B cell (primary cell): Measurements from ENCODE around the gene PVR. TPM values are rescaled to one million over a fixed set of nuclear protein-coding genes. Genes with fewer than 3 reads are reported as not detected.

Source experiments
- ATAC-seq: fragments of 200-7000 bp; cut with Tn5 transposase; one replicate; pipeline ENCODE4 v1.10.0; 2021; ENCODE audit warnings: low read depth, mild to moderate bottlenecking, moderate number of reproducible peaks, moderate library complexity
- CTCF ChIA-PET: fragments of 350-600 bp; sonication (Branson Sonifier 250); formaldehyde crosslinking; loops from one replicate; lab custom pipeline; 2021; ENCODE audit warnings: antibody characterized with exemption, inconsistent platforms; lab: Charles Lee
- POLR2A ChIA-PET: fragments of 350-600 bp; sonication (Branson Sonifier 250); formaldehyde crosslinking; loops from one replicate; lab custom pipeline; 2021; ENCODE audit warnings: antibody characterized with exemption; lab: Charles Lee
- DNase-seq: peaks from one replicate; pipeline ENCODE4 v3.0.0; 2013
- H2AFZ ChIP-seq: 2 replicates; pipeline ENCODE4 v1.6.1; 2012; ENCODE audit warnings: mild to moderate bottlenecking, low read depth, low read length; ENCODE audit not compliant: insufficient read depth, poor library complexity, severe bottlenecking
- H3K27ac ChIP-seq, 2 donors: 1 replicate in 1 of 2; 2 replicates in 1 of 2; pipeline ENCODE4 v1.5.1; 2012 to 2013; ENCODE audit warnings: low read length in 2 of 2, mild to moderate bottlenecking in 2 of 2, moderate library complexity in 1 of 2
- H3K27me3 ChIP-seq, 4 experiments: fragments of 200-600 bp in 1 of 4; sonication (generic) in 1 of 4; replicated peaks in 1 of 4; 1 replicate in 2 of 4; 2 replicates in 2 of 4; pipeline versions ENCODE4 v1.6.1 to v1.7.0; 2013 to 2016; ENCODE audit warnings: low read length in 3 of 4, mild to moderate bottlenecking in 2 of 4, mixed read lengths in 1 of 4, moderate library complexity in 1 of 4; ENCODE audit not compliant: insufficient read depth in 4 of 4, control insufficient read depth in 3 of 4; ENCODE audit errors: control extremely low read depth in 1 of 4
- H3K36me3 ChIP-seq, 2 experiments: replicated peaks in 1 of 2; 1 replicate in 1 of 2; 2 replicates in 1 of 2; pipeline versions ENCODE4 v1.6.1 to v1.7.1; 2013; ENCODE audit warnings: low read length in 1 of 2; ENCODE audit not compliant: insufficient read depth in 2 of 2, control insufficient read depth in 1 of 2; ENCODE audit errors: control extremely low read depth in 1 of 2, extremely low read depth in 1 of 2
- H3K4me1 ChIP-seq, 2 donors: fragments of 200-600 bp in 1 of 2; sonication (generic) in 1 of 2; 1 replicate in 1 of 2; 2 replicates in 1 of 2; pipeline versions ENCODE4 v1.5.1 to v1.6.1; 2013 to 2017; ENCODE audit warnings: low read length in 2 of 2; ENCODE audit not compliant: control insufficient read depth in 2 of 2, insufficient read depth in 2 of 2
- H3K4me2 ChIP-seq: replicated peaks from 2 replicates; pipeline ENCODE3; 2012; ENCODE audit warnings: mild to moderate bottlenecking, low read depth, low read length; ENCODE audit not compliant: poor library complexity, severe bottlenecking
- H3K4me3 ChIP-seq, 5 experiments: fragments of 200-600 bp in 1 of 5; sonication (generic) in 1 of 5; 1 replicate in 3 of 5; 2 replicates in 2 of 5; pipeline versions ENCODE4 v1.5.1 to v1.7.0; 2011 to 2016; ENCODE audit warnings: low read length in 4 of 5, mild to moderate bottlenecking in 4 of 5, low read depth in 2 of 5, control low read depth in 1 of 5, moderate library complexity in 1 of 5; ENCODE audit not compliant: insufficient read depth in 1 of 5; ENCODE audit errors: control extremely low read depth in 1 of 5, extremely low read depth in 1 of 5
- H3K79me2 ChIP-seq: fragments of 200-600 bp; sonication (generic); one replicate; pipeline ENCODE4 v1.6.0; 2016; ENCODE audit warnings: low read length; ENCODE audit not compliant: control insufficient read depth, insufficient read depth
- H3K9ac ChIP-seq: fragments of 200-600 bp; sonication (generic); 2 replicates; pipeline ENCODE4 v1.6.1; 2017; ENCODE audit warnings: mild to moderate bottlenecking, low read length, moderate library complexity
- H3K9me3 ChIP-seq, 3 donors: one replicate each; pipeline versions ENCODE4 v1.6.1 to v1.7.1; 2013; ENCODE audit warnings: low read length in 2 of 3; ENCODE audit not compliant: control insufficient read depth in 2 of 3, insufficient read depth in 1 of 3; ENCODE audit errors: control extremely low read depth in 1 of 3
- H4K20me1 ChIP-seq: 2 replicates; pipeline ENCODE4 v1.6.0; 2012; ENCODE audit warnings: mild to moderate bottlenecking, low read length; ENCODE audit not compliant: insufficient read depth, control insufficient read depth, poor library complexity, severe bottlenecking
- H3K27ac Mint-ChIP-seq: one replicate; pipeline ENCODE4 v1.8.0; 2021; ENCODE audit warnings: mixed read lengths
- H3K27me3 Mint-ChIP-seq: one replicate; pipeline ENCODE4 v1.8.0; 2021; ENCODE audit warnings: mixed read lengths
- H3K4me1 Mint-ChIP-seq: one replicate; pipeline ENCODE4 v1.8.0; 2021; ENCODE audit warnings: mixed read lengths
- H3K4me3 Mint-ChIP-seq: one replicate; pipeline ENCODE4 v1.8.0; 2021; ENCODE audit warnings: mixed read lengths
- H3K9me3 Mint-ChIP-seq: one replicate; pipeline ENCODE4 v1.8.0; 2022; ENCODE audit warnings: mixed read lengths; ENCODE audit not compliant: insufficient read depth
- CTCF ChIP-seq: fragments of 200-600 bp; IDR thresholded peaks from one replicate; pipeline ENCODE4 v1.8.0; 2022; ENCODE audit warnings: antibody characterized with exemption, mild to moderate bottlenecking
- EZH2 ChIP-seq: IDR thresholded peaks from 2 replicates; pipeline ENCODE4 v1.6.1; 2012; ENCODE audit warnings: borderline replicate concordance, low read depth, mild to moderate bottlenecking, moderate library complexity, low read length; ENCODE audit not compliant: insufficient read depth, poor library complexity, severe bottlenecking
- WGBS: methylation state at CpG from one replicate; pipeline ENCODE4 v1.1.5; 2013; ENCODE audit warnings: missing lambda C conversion rate; ENCODE audit not compliant: insufficient coverage; 5-methylcytosine and 5-hydroxymethylcytosine counted together
- intact Hi-C: fragments of 100-400 bp; cut with micrococcal nuclease; formaldehyde crosslinking; loops from one replicate; pipeline ENCODE4 v1.10.0; 2022
- polyA plus RNA-seq: library from polyadenylated mRNA; depleted of rRNA; stranded (reverse); fragments of >200 nt; gene quantifications from 2 replicates; pipeline ENCODE4 v1.2.3, GENCODE V29; 2012
- total RNA-seq, 2 donors: library from RNA; stranded (reverse); fragments of 120-200 nt in 1 of 2; gene quantifications; 1 replicate in 1 of 2; 2 replicates in 1 of 2; pipeline versions ENCODE4 v1.2.3 to v1.2.4, GENCODE V29; 2013 to 2022

PVR gene
- total and polyA plus RNA-seq, 2 donors (not counting 1 experiment from before 2014, with no cell fraction given): 0.09 to 0.67 TPM

- intact Hi-C loops: no loop called here
- no peak for ATAC-seq
- Histone ChIP-seq H3K27me3 (no peaks in the 10 kb centered on the region), H3K9ac (no peak overlapping the region), H3K4me3 (no peak overlapping the region), H3K4me2 (no peak overlapping the region), H4K20me1 (no peaks in the 10 kb centered on the region), H2AFZ (no peak overlapping the region), H3K27ac (no peak overlapping the region), H3K4me1 (no peaks in the 10 kb centered on the region), H3K36me3 (no peaks in the 10 kb centered on the region), H3K79me2 (no peaks in the 10 kb centered on the region), H3K9me3 (peaks cover 0 to 8% (median 0%) of the 10 kb centered on the region in 3 donors)
- WGBS: no CpG with 5 or more reads among the region's 4 CpGs
- no peak for TF ChIP-seq EZH2
- no peak for TF ChIP-seq CTCF
- Mint-ChIP-seq H3K27me3 (peaks cover 5% of the 10 kb centered on the region), H3K27ac (no peak overlapping the region), H3K4me3 (no peak overlapping the region), H3K9me3 (peaks cover 2% of the 10 kb centered on the region), H3K4me1 (no peaks in the 10 kb centered on the region)
- CTCF ChIA-PET: interaction anchor here (0.7 kb wide), 1 partner anchor 80 kb away, joined by 3 read pairs; no protein-coding TSS in a partner anchor
- DNase-seq: no peak
- POLR2A ChIA-PET: no interaction called here
These were observed 29.8 kb downstream of the PVR start for GRCh38 chr19:44673510-44673909.

GRCh38 chr19:44675521-44675920 lies 31.8 kb downstream of the PVR start:
- ChIA-PET CTCF (no interaction called here), POLR2A (no interaction called here)
- Histone ChIP-seq H3K36me3 (no peaks in the 10 kb centered on the region), H3K27ac (no peak overlapping the region), H3K27me3 (no peaks in the 10 kb centered on the region), H3K4me1 (no peaks in the 10 kb centered on the region), H3K9me3 (peaks cover 0 to 8% (median 0%) of the 10 kb centered on the region in 3 donors), H4K20me1 (no peaks in the 10 kb centered on the region), H3K79me2 (no peaks in the 10 kb centered on the region), H3K4me3 (no peak overlapping the region), H3K9ac (no peak overlapping the region), H3K4me2 (no peak overlapping the region), H2AFZ (no peak overlapping the region)
- 94% methylated on average over 6 of the region's 6 CpGs for WGBS
- intact Hi-C loops: no loop called here
- DNase-seq (no peak), ATAC-seq (no peak)
- TF ChIP-seq CTCF (no peak), EZH2 (no peak)
- Mint-ChIP-seq H3K9me3 (peaks cover 2% of the 10 kb centered on the region), H3K27ac (no peak overlapping the region), H3K4me1 (no peaks in the 10 kb centered on the region), H3K4me3 (no peak overlapping the region), H3K27me3 (peaks cover 13% of the 10 kb centered on the region)
